Left ventricle myocardium inferior (tissue), 1 donor: Measurements from ENCODE around the gene JPT2. TPM values are rescaled to one million over a fixed set of nuclear protein-coding genes. Genes with fewer than 3 reads are reported as not detected.

ENCODE experiments used
- DNase-seq: peaks from one replicate; pipeline ENCODE4 v3.0.0-alpha.2; 2020
- H3K27ac ChIP-seq: fragments of 200-600 bp; replicated peaks from 2 replicates; pipeline ENCODE4 v1.8.0; 2021
- H3K27me3 ChIP-seq: fragments of 200-600 bp; 2 replicates; pipeline ENCODE4 v1.8.0; 2021; ENCODE audit warnings: low read depth
- H3K36me3 ChIP-seq: fragments of 200-600 bp; 2 replicates; pipeline ENCODE4 v1.8.0; 2021
- H3K4me1 ChIP-seq: fragments of 200-600 bp; 2 replicates; pipeline ENCODE4 v1.8.0; 2021
- H3K4me3 ChIP-seq: fragments of 200-600 bp; 2 replicates; pipeline ENCODE4 v1.8.0; 2021; ENCODE audit warnings: mild to moderate bottlenecking, moderate library complexity
- H3K9me3 ChIP-seq: fragments of 200-600 bp; replicated peaks from 2 replicates; pipeline ENCODE4 v1.8.0; 2021
- CTCF ChIP-seq: fragments of 200-600 bp; IDR thresholded peaks from 2 replicates; pipeline ENCODE4 v1.8.0; 2021; ENCODE audit warnings: antibody characterized with exemption, mild to moderate bottlenecking, borderline replicate concordance
- intact Hi-C: fragments of 100-400 bp; cut with micrococcal nuclease; formaldehyde crosslinking; loops from one replicate; pipeline ENCODE4 v1.11.0; 2022
- total RNA-seq: library from RNA; stranded (reverse); fragmentation: NEBNext Ultra II Directional; extraction: Animal tissue kit (Norgen Biotek cat#: 25700); gene quantifications from one replicate; pipeline ENCODE4 v1.2.1, GENCODE V29; 2021
- donor health status: DM: no; HTN: yes; CAD: no; lungs with severe emphysema.

The JPT2 gene
- total RNA-seq, 1 donor from 2014 or later: 30.6 TPM

- peaks cover 36% of the 10 kb centered on the region for H3K4me1 ChIP-seq
- intact Hi-C loops: no loop called here
- no peak for DNase-seq
- H3K27me3 ChIP-seq: no peaks in the 10 kb centered on the region
- H3K9me3 ChIP-seq: no peaks in the 10 kb centered on the region
- peak overlapping the region; percentile 59 for H3K27ac ChIP-seq
- H3K36me3 ChIP-seq: peaks cover 75% of the 10 kb centered on the region
- TF ChIP-seq CTCF: no peak
- no peak overlapping the region for H3K4me3 ChIP-seq
These were observed 38.2 kb upstream of the JPT2 start for GRCh38 chr16:1639860-1640259.

GRCh38 chr16:1640261-1640941, 37.7 kb upstream of the JPT2 start:
- Histone ChIP-seq H3K36me3 (peaks cover 76% of the 10 kb centered on the region), H3K27ac (peak overlapping the region; percentile 59), H3K9me3 (no peaks in the 10 kb centered on the region), H3K4me1 (peaks cover 36% of the 10 kb centered on the region), H3K27me3 (no peaks in the 10 kb centered on the region), H3K4me3 (no peak overlapping the region)
- no peak for DNase-seq
- intact Hi-C loops: no loop called here
- no peak for TF ChIP-seq CTCF

GRCh38 chr16:1641261-1641660, 36.8 kb upstream of the JPT2 start:
- intact Hi-C loops: no loop called here
- no peak overlapping the region for H3K4me3 ChIP-seq
- H3K4me1 ChIP-seq: peaks cover 36% of the 10 kb centered on the region
- no peaks in the 10 kb centered on the region for H3K9me3 ChIP-seq
- peaks cover 83% of the 10 kb centered on the region for H3K36me3 ChIP-seq
- TF ChIP-seq CTCF: no peak
- no peak for DNase-seq
- H3K27me3 ChIP-seq: no peaks in the 10 kb centered on the region
- peak overlapping the region; percentile 45 for H3K27ac ChIP-seq

GRCh38 chr16:1642148-1642547, 35.9 kb upstream of the JPT2 start:
- H3K27me3 ChIP-seq: no peaks in the 10 kb centered on the region
- H3K27ac ChIP-seq: peak overlapping the region; percentile 45
- H3K4me1 ChIP-seq: peaks cover 36% of the 10 kb centered on the region
- no peak overlapping the region for H3K4me3 ChIP-seq
- DNase-seq: peak; percentile 65
- peaks cover 92% of the 10 kb centered on the region for H3K36me3 ChIP-seq
- no peaks in the 10 kb centered on the region for H3K9me3 ChIP-seq
- no peak for TF ChIP-seq CTCF
- intact Hi-C loops: no loop called here

GRCh38 chr16:1642753-1643152, 35.3 kb upstream of the JPT2 start:
- Histone ChIP-seq H3K4me1 (peaks cover 36% of the 10 kb centered on the region), H3K36me3 (peaks cover 90% of the 10 kb centered on the region), H3K27me3 (no peaks in the 10 kb centered on the region), H3K9me3 (no peaks in the 10 kb centered on the region), H3K4me3 (no peak overlapping the region), H3K27ac (peak overlapping the region; percentile 10)
- no peak for DNase-seq
- intact Hi-C loops: no loop called here
- TF ChIP-seq CTCF: no peak
